ENCODE results near the gene ADARB2. TPM values are rescaled to one million over a fixed set of nuclear protein-coding genes. Genes with fewer than 3 reads are reported as not detected.

The ADARB2 gene
- total and polyA plus RNA-seq, 10 of the 15 experiments (the other 5 are each of a cell fraction or from before 2014, with no cell fraction given) = 0.02 to 4.1 (median 0.76) TPM

DNA sequence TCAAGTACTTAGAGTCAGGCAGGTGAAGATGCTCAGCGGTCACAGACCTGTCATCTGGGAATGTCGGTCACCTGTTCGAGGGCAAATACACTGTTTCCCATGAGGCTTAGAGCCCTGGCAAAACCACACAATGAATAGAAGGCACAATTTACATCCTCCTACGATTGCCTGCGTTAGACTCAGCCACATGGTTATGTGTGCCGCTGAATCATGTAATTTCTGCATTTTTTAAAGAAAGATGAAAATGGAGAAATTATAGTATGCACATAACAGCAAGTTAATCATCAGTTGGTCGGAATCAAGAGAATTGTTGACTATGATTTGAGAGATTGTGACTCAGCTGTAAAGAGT lies 158.2 kb downstream of the ADARB2 start (continued):
- TF ChIP-seq E4F1 (IDR thresholded peaks at IDR 0.05; ENCODE audit: borderline replicate concordance, partially characterized antibody) (no peak), ASH2L (IDR thresholded peaks at IDR 0.05; ENCODE audit: borderline replicate concordance, low read depth) (no peak), RFX5 (IDR thresholded peaks at IDR 0.05; ENCODE audit: low read depth, low read length) (no peak), E2F4 (IDR thresholded peaks at IDR 0.05; ENCODE audit: low read depth, low read length) (no peak), CEBPB (IDR thresholded peaks at IDR 0.05; ENCODE audit: borderline replicate concordance in 1 of 2, low read depth in 2 of 2, low read length in 2 of 2) (no peak), NFXL1 (IDR thresholded peaks at IDR 0.05; ENCODE audit: borderline replicate concordance) (no peak)
- TF ChIP-seq, protein P1, sequence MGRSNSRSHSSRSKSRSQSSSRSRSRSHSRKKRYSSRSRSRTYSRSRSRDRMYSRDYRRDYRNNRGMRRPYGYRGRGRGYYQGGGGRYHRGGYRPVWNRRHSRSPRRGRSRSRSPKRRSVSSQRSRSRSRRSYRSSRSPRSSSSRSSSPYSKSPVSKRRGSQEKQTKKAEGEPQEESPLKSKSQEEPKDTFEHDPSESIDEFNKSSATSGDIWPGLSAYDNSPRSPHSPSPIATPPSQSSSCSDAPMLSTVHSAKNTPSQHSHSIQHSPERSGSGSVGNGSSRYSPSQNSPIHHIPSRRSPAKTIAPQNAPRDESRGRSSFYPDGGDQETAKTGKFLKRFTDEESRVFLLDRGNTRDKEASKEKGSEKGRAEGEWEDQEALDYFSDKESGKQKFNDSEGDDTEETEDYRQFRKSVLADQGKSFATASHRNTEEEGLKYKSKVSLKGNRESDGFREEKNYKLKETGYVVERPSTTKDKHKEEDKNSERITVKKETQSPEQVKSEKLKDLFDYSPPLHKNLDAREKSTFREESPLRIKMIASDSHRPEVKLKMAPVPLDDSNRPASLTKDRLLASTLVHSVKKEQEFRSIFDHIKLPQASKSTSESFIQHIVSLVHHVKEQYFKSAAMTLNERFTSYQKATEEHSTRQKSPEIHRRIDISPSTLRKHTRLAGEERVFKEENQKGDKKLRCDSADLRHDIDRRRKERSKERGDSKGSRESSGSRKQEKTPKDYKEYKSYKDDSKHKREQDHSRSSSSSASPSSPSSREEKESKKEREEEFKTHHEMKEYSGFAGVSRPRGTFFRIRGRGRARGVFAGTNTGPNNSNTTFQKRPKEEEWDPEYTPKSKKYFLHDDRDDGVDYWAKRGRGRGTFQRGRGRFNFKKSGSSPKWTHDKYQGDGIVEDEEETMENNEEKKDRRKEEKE (IDR thresholded peaks at IDR 0.05) = no peak
- TF ChIP-seq, protein P2, sequence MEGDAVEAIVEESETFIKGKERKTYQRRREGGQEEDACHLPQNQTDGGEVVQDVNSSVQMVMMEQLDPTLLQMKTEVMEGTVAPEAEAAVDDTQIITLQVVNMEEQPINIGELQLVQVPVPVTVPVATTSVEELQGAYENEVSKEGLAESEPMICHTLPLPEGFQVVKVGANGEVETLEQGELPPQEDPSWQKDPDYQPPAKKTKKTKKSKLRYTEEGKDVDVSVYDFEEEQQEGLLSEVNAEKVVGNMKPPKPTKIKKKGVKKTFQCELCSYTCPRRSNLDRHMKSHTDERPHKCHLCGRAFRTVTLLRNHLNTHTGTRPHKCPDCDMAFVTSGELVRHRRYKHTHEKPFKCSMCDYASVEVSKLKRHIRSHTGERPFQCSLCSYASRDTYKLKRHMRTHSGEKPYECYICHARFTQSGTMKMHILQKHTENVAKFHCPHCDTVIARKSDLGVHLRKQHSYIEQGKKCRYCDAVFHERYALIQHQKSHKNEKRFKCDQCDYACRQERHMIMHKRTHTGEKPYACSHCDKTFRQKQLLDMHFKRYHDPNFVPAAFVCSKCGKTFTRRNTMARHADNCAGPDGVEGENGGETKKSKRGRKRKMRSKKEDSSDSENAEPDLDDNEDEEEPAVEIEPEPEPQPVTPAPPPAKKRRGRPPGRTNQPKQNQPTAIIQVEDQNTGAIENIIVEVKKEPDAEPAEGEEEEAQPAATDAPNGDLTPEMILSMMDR (IDR thresholded peaks at IDR 0.05 in 2 of 3, conservative IDR thresholded peaks at IDR 0.05 in 1 of 3; ENCODE audit: control insufficient read depth in 2 of 3, extremely low read depth in 1 of 3, insufficient read depth in 1 of 3, low read depth in 3 of 3, low read length in 3 of 3) = no peak

Measured in GM12878 (cell line).